ENCODE data around the gene NUP93.

DNA sequence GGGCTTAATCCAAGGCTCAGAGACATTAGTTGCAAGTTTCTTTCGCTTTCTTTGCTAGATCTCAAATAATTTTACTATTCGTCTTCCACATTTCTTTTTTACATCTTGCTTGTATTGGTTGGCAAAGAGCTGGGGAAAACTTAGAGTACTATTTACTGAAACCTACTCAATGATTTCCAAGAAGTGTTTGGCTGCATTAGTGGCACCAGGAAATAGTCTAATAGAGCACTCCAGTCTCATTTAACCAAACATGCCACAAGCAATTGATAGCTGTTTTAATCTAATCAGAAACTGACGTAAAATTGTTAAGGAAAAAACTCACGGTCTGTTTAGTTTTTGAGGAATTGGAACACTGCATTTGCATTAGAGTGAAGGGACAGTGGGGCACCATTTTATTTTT is 29.0 kb downstream of the NUP93 start:
- no peak for TF ChIP-seq HDGF (IDR thresholded peaks at IDR 0.05; ENCODE audit: borderline replicate concordance)
- no peak for TF ChIP-seq TARDBP (IDR thresholded peaks at IDR 0.05)
- TF ChIP-seq CTBP1 (IDR thresholded peaks at IDR 0.05; ENCODE audit: borderline replicate concordance) = no peak
- no peak for TF ChIP-seq FOXA1 (IDR thresholded peaks at IDR 0.05)
- no peak for TF ChIP-seq ELF4 (IDR thresholded peaks at IDR 0.05)
- TF ChIP-seq FOXM1 (IDR thresholded peaks at IDR 0.05; ENCODE audit: borderline replicate concordance) = no peak
- no peak for TF ChIP-seq BHLHE40 (IDR thresholded peaks at IDR 0.05; ENCODE audit: borderline replicate concordance)
- TF ChIP-seq SUZ12 (IDR thresholded peaks at IDR 0.05) = no peak

Measured in HEK293T (cell line).